Neural progenitor cell (in vitro differentiated cells): Measurements from ENCODE around the gene GHRHR.

Experiments
- EZH2 ChIP-seq: fragments of 200-600 bp; sonication (generic); IDR thresholded peaks from 2 replicates; pipeline ENCODE4 v1.6.1; 2017; ENCODE audit warnings: antibody characterized with exemption, mild to moderate bottlenecking, moderate library complexity
- TF ChIP-seq, protein P1 (sequence below): fragments of 200-600 bp; sonication (generic); IDR thresholded peaks from 2 replicates; pipeline ENCODE4 v1.5.1; 2017; ENCODE audit warnings: antibody characterized with exemption, mild to moderate bottlenecking

GRCh38 chr7:30929686-30930085 lies 34.1 kb upstream of the GHRHR start:
- TF ChIP-seq, protein P1, sequence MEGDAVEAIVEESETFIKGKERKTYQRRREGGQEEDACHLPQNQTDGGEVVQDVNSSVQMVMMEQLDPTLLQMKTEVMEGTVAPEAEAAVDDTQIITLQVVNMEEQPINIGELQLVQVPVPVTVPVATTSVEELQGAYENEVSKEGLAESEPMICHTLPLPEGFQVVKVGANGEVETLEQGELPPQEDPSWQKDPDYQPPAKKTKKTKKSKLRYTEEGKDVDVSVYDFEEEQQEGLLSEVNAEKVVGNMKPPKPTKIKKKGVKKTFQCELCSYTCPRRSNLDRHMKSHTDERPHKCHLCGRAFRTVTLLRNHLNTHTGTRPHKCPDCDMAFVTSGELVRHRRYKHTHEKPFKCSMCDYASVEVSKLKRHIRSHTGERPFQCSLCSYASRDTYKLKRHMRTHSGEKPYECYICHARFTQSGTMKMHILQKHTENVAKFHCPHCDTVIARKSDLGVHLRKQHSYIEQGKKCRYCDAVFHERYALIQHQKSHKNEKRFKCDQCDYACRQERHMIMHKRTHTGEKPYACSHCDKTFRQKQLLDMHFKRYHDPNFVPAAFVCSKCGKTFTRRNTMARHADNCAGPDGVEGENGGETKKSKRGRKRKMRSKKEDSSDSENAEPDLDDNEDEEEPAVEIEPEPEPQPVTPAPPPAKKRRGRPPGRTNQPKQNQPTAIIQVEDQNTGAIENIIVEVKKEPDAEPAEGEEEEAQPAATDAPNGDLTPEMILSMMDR: no peak
- no peak for TF ChIP-seq EZH2
